Gastrocnemius medialis (tissue), 4 donors: ENCODE data around the gene SETD1A. TPM values are rescaled to one million over a fixed set of nuclear protein-coding genes. Genes with fewer than 3 reads are reported as not detected.

ENCODE experiments used
- ATAC-seq, 2 donors: fragments of 150-250 bp; one replicate each; pipeline ENCODE4 v1.9.1; 2016
- DNase-seq, 2 donors: peaks; one replicate each; pipeline ENCODE4 v3.0.0-alpha.2; 2019
- H3K27ac ChIP-seq, 4 donors: fragments of 200-600 bp; sonication (generic); 1 replicate in 1 of 4; 2 replicates in 3 of 4; pipeline ENCODE4 v1.5.1; 2016 to 2018; ENCODE audit warnings: mild to moderate bottlenecking in 2 of 4, moderate library complexity in 1 of 4
- H3K27me3 ChIP-seq, 3 donors: fragments of 200-600 bp; sonication (generic) in 2 of 3; 1 replicate in 1 of 3; 2 replicates in 2 of 3; pipeline versions ENCODE4 v1.5.1 to v1.6.0; 2016 to 2019; ENCODE audit warnings: mild to moderate bottlenecking in 1 of 3, moderate library complexity in 1 of 3
- H3K36me3 ChIP-seq, 2 donors: fragments of 200-600 bp; sonication (generic) in 1 of 2; one replicate each; pipeline ENCODE4 v1.5.1; 2017 to 2018
- H3K4me1 ChIP-seq, 2 donors: fragments of 200-600 bp; sonication (generic) in 1 of 2; one replicate each; pipeline ENCODE4 v1.5.1; 2016 to 2017; ENCODE audit warnings: mild to moderate bottlenecking in 2 of 2
- H3K4me3 ChIP-seq, 4 donors: fragments of 200-600 bp; sonication (generic) in 3 of 4; 1 replicate in 1 of 4; 2 replicates in 3 of 4; pipeline ENCODE4 v1.5.1; 2016 to 2019; ENCODE audit warnings: mild to moderate bottlenecking in 2 of 4
- H3K9me3 ChIP-seq, 3 donors: fragments of 200-600 bp; sonication (generic) in 2 of 3; 1 replicate in 1 of 3; 2 replicates in 2 of 3; pipeline ENCODE4 v1.5.1; 2016 to 2019
- CTCF ChIP-seq, 5 experiments: fragments of 450-650 bp in 3 of 5; fragments of 200-600 bp in 2 of 5; sonication (generic) in 2 of 5; IDR thresholded peaks in 4 of 5; conservative IDR thresholded peaks in 1 of 5; 1 replicate in 4 of 5; 2 replicates in 1 of 5; pipeline ENCODE4 v1.5.1; 2016 to 2019; ENCODE audit warnings: antibody characterized with exemption in 5 of 5, mild to moderate bottlenecking in 3 of 5, moderate library complexity in 3 of 5
- POLR2A ChIP-seq, 2 donors: fragments of 450-650 bp; IDR thresholded peaks; one replicate each; pipeline ENCODE4 v1.6.1; 2017; ENCODE audit warnings: antibody characterized with exemption in 2 of 2, mild to moderate bottlenecking in 2 of 2, moderate library complexity in 2 of 2
- in situ Hi-C, 4 donors: fragments of 200-750 bp; cut with MboI; loops; one replicate each; pipeline versions ENCODE4 v1.15.0 to v1.8.0; 2017; ENCODE audit warnings: low sequenced_read_pairs in 4 of 4
- intact Hi-C: fragments of 100-400 bp; cut with DNase I; formaldehyde crosslinking; loops from one replicate; pipeline ENCODE4 v1.15.1; 2023; ENCODE audit warnings: low total_unique reads
- total RNA-seq, 4 donors: library from RNA; depleted of rRNA; stranded (reverse); fragments of >200 nt; gene quantifications; one replicate each; pipeline versions ENCODE4 v1.1.0 to v1.2.3, GENCODE V29; 2016

SETD1A gene
- total RNA-seq, 4 donors from 2014 or later, result 3.8 to 15.4 (median 9.8) TPM

- Histone ChIP-seq H3K27ac (no peak overlapping the region), H3K9me3 (no peaks in the 10 kb centered on the region), H3K36me3 (no peaks in the 10 kb centered on the region), H3K4me3 (no peak overlapping the region), H3K27me3 (peaks cover 0 to 8% (median 3%) of the 10 kb centered on the region in 3 donors), H3K4me1 (peaks cover 0 to 12% of the 10 kb centered on the region in 2 donors)
- in situ Hi-C loops, result loop anchor here in 3 of 4 donors (25.0 kb wide), 4 partner anchors 88 to 863 kb away; partner anchors contain the start of genes ZNF267 (in 3 of the 3), COX6A2 (in 1 of the 3), PRSS36 (in 1 of the 3) and PRSS53 (in 1 of the 3)
- no peak for TF ChIP-seq CTCF (IDR thresholded peaks at IDR 0.05 in 4 of 5, conservative IDR thresholded peaks at IDR 0.05 in 1 of 5)
- TF ChIP-seq POLR2A (IDR thresholded peaks at IDR 0.05), result no peak
- DNase-seq (no peak), ATAC-seq (no peak)
- intact Hi-C loops, result no loop called here
Observed at GRCh38 chr16:30998852-30999761, 41.6 kb downstream of the SETD1A start.

- peaks cover 0 to 12% of the 10 kb centered on the region in 2 donors for H3K4me1 ChIP-seq
- intact Hi-C loops, result no loop called here
- DNase-seq, result no peak
- TF ChIP-seq POLR2A (IDR thresholded peaks at IDR 0.05) (no peak), CTCF (IDR thresholded peaks at IDR 0.05 in 4 of 5, conservative IDR thresholded peaks at IDR 0.05 in 1 of 5) (no peak)
- peaks cover 0 to 8% (median 3%) of the 10 kb centered on the region in 3 donors for H3K27me3 ChIP-seq
- in situ Hi-C loops, result loop anchor here in 2 of 4 donors (25.0 kb wide), 2 partner anchors 161 to 861 kb away; partner anchors contain the start of genes PRSS36 (in 1 of the 2) and ZNF267 (in 1 of the 2)
- no peak overlapping the region for H3K27ac ChIP-seq
- no peaks in the 10 kb centered on the region for H3K9me3 ChIP-seq
- H3K4me3 ChIP-seq, result no peak overlapping the region
- ATAC-seq, result no peak
- H3K36me3 ChIP-seq, result no peaks in the 10 kb centered on the region
Observed at GRCh38 chr16:31000671-31001382, 43.3 kb downstream of the SETD1A start.

GRCh38 chr16:31001507-31002249 lies 44.1 kb downstream of the SETD1A start:
- no peak overlapping the region for H3K4me3 ChIP-seq
- TF ChIP-seq POLR2A (IDR thresholded peaks at IDR 0.05), result no peak
- no peak for TF ChIP-seq CTCF (IDR thresholded peaks at IDR 0.05 in 4 of 5, conservative IDR thresholded peaks at IDR 0.05 in 1 of 5)
- in situ Hi-C loops, result loop anchor here in 2 of 4 donors (25.0 kb wide), 2 partner anchors 161 to 861 kb away; partner anchors contain the start of genes PRSS36 (in 1 of the 2) and ZNF267 (in 1 of the 2)
- DNase-seq, result no peak
- H3K27ac ChIP-seq, result no peak overlapping the region
- peaks cover 0 to 8% of the 10 kb centered on the region in 2 donors for H3K4me1 ChIP-seq
- intact Hi-C loops, result no loop called here
- no peaks in the 10 kb centered on the region for H3K9me3 ChIP-seq
- peaks cover 0 to 2% (median 0%) of the 10 kb centered on the region in 3 donors for H3K27me3 ChIP-seq
- no peak for ATAC-seq
- H3K36me3 ChIP-seq, result no peaks in the 10 kb centered on the region

- H3K27me3 ChIP-seq, result peaks cover 0 to under 1% (median 0%) of the 10 kb centered on the region in 3 donors
- DNase-seq (no peak), ATAC-seq (no peak)
- H3K4me3 ChIP-seq, result no peak overlapping the region
- in situ Hi-C loops, result loop anchor here in 2 of 4 donors (25.0 kb wide), 2 partner anchors 160 to 860 kb away; partner anchors contain the start of genes PRSS36 (in 1 of the 2) and ZNF267 (in 1 of the 2)
- H3K9me3 ChIP-seq, result no peaks in the 10 kb centered on the region
- H3K36me3 ChIP-seq, result no peaks in the 10 kb centered on the region
- peaks cover 0 to 4% of the 10 kb centered on the region in 2 donors for H3K4me1 ChIP-seq
- TF ChIP-seq CTCF (IDR thresholded peaks at IDR 0.05 in 4 of 5, conservative IDR thresholded peaks at IDR 0.05 in 1 of 5) (no peak), POLR2A (IDR thresholded peaks at IDR 0.05) (no peak)
- no peak overlapping the region for H3K27ac ChIP-seq
- intact Hi-C loops, result no loop called here
Observed at GRCh38 chr16:31002250-31002700, 44.7 kb downstream of the SETD1A start.
